Measurements from ENCODE around the gene EDARADD.

The EDARADD gene

DNA sequence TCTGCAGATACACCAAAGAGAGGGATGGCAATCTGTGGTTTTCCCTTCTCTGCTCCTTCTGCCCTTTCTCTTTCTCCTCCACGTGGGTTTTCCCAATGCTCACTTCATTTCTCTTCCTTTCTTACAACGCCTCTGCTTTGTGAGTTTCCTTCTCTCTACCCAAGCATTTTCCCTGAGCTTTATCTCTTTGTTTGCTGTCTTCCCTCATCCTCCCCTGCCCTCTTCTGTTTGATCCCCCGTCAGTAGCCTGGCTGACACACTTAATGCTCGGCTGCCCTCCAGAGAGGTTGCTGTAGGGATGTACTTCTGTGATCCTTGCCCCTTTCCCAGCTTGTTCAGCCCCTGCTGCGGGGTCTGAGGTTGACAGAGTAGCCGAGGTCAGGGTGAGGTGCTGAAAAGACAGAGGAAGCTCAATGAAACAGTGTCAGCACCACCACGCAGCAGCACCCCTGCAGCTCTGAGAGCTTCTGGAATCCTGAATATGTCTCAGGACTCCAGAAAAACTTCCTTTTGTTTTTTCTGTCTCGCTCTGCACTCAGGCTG lies 6.0 kb downstream of the EDARADD start:
- DNase-seq (ENCODE audit: low read depth): no peak
- no peak overlapping the region for H3K4me3 ChIP-seq (ENCODE audit: low read length)
- TF ChIP-seq, protein P1, sequence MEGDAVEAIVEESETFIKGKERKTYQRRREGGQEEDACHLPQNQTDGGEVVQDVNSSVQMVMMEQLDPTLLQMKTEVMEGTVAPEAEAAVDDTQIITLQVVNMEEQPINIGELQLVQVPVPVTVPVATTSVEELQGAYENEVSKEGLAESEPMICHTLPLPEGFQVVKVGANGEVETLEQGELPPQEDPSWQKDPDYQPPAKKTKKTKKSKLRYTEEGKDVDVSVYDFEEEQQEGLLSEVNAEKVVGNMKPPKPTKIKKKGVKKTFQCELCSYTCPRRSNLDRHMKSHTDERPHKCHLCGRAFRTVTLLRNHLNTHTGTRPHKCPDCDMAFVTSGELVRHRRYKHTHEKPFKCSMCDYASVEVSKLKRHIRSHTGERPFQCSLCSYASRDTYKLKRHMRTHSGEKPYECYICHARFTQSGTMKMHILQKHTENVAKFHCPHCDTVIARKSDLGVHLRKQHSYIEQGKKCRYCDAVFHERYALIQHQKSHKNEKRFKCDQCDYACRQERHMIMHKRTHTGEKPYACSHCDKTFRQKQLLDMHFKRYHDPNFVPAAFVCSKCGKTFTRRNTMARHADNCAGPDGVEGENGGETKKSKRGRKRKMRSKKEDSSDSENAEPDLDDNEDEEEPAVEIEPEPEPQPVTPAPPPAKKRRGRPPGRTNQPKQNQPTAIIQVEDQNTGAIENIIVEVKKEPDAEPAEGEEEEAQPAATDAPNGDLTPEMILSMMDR (conservative IDR thresholded peaks at IDR 0.05; ENCODE audit: low read depth, low read length): no peak

DNA sequence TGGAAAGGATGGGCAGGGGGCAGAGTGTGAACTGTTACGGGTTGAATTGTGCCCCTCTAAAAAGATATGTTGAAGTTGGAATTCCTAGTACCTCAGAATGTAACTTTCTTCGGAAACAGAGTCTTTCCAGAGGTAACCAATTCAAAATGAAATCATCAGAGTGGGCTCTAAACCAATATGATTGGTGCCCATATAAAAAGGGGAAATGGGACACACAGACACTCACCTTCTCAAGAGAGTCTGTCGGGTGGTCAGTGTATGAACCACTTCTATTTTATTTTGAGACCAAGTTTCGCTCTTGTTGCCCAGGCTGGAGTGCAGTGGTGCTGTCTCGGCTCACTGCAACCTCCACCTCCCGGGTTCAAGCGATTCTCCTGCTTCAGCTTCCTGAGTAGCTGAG lies 7.6 kb downstream of the EDARADD start:
- DNase-seq (ENCODE audit: low read depth): no peak
- no peak overlapping the region for H3K4me3 ChIP-seq (ENCODE audit: low read length)

DNA sequence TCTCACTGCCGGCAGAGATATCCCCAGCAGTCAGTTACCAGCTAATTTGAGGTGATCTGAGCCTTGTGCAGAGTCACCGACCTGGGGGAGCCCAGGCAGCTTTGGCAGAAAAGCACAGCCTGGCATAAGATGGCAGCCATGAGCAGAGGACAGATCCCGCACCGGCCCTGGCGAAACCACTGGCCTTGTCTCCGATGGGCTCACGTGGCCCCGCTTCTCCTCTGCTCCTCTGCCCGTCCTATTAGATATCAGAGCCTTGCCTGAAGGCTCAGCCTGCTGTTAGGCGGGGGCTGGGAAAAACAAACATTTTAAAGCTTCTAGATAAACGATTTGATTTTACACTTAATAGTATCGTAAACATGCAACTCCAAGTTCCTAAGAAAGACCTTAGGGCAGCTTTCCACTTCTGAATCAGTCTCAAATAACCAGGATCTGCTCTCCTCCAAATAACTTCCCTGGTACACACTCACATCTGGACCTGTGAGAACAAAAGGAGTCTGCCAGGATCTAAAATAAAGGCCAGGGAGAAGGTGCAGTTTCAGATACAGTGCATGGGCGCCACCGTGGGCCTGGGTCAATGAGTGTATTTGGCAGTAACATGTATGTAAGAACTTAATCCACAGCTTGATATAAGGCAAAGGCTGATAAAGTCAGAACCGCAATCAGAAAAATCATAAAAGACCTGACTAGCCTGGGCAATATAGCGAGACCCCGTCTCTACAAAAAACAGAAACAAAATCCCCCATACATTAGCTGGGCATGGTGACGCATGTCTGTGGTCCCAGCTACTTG lies 10.0 kb downstream of the EDARADD start:
- H3K4me3 ChIP-seq (ENCODE audit: low read length): no peak overlapping the region
- TF ChIP-seq, protein P1 (conservative IDR thresholded peaks at IDR 0.05; ENCODE audit: low read depth, low read length): no peak
- DNase-seq (ENCODE audit: low read depth): no peak

More for the DNA sequence above, 7.6 kb downstream of the EDARADD start:
- TF ChIP-seq, protein P1 (conservative IDR thresholded peaks at IDR 0.05; ENCODE audit: low read depth, low read length): no peak

DNA sequence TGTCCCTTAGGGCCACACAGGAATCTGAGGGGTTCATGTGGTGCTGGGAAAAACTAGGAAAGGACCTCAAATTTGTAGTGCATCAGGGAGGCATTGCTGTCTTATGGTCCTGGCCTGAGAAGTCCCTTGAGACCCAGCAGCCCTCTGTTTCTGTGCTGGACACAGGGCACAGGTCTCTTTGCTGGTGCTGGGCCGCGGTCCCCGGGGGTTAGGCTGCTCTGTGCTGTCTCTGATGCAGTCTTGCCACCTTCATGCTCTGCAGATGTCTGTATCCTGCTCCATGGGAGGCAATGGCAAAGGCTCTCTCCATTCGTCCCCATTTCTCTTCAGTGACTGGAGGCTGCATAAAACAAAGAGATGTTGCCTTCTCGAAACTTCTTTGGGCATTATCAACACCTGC lies 13.0 kb downstream of the EDARADD start:
- DNase-seq (ENCODE audit: low read depth): no peak
- no peak overlapping the region for H3K4me3 ChIP-seq (ENCODE audit: low read length)

DNA sequence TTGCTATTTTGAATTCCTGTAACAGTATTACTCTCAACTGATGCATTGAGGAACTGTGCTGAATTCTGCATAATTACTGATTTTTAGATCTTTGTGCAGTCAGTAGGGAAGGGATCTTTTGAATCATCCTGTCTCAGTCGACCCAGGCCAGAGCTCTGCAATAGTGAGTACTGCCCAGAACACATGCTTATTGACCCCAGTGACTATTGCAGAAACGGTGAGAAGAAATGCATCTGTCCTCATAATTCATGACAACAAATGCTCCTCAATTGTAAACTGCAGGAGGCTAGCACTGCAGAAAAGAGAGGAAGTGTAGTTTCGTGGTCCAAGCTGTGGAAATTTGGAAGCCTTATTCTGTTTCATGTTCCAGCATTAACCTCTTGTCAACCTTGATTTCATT lies 19.6 kb downstream of the EDARADD start:
- DNase-seq (ENCODE audit: low read depth): no peak
- TF ChIP-seq, protein P1 (conservative IDR thresholded peaks at IDR 0.05; ENCODE audit: low read depth, low read length): no peak
- no peak overlapping the region for H3K4me3 ChIP-seq (ENCODE audit: low read length)

More for the DNA sequence above, 13.0 kb downstream of the EDARADD start:
- TF ChIP-seq, protein P1 (conservative IDR thresholded peaks at IDR 0.05; ENCODE audit: low read depth, low read length): no peak

DNA sequence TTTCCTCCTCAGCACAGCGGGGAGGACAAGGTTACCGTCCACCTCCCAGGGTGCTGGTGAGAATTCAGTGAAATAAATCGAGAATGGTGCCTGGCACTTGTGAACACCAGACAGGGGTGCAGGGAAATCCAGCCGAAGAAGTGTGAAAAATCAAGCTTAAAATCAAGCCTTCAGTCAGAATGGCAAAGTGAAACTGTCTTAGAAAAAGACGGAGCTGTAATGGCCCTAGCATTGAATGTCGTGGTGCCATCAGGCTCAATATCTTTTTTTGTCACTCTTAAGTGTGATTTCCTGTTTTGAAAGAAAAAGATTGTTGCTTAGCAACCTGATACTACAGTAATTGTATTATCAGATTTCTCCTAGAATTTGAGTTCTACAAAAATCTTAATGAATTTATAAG lies 22.1 kb downstream of the EDARADD start:
- H3K4me3 ChIP-seq (ENCODE audit: low read length): no peak overlapping the region
- TF ChIP-seq, protein P1 (conservative IDR thresholded peaks at IDR 0.05; ENCODE audit: low read depth, low read length): no peak
- no peak for DNase-seq (ENCODE audit: low read depth)

DNA sequence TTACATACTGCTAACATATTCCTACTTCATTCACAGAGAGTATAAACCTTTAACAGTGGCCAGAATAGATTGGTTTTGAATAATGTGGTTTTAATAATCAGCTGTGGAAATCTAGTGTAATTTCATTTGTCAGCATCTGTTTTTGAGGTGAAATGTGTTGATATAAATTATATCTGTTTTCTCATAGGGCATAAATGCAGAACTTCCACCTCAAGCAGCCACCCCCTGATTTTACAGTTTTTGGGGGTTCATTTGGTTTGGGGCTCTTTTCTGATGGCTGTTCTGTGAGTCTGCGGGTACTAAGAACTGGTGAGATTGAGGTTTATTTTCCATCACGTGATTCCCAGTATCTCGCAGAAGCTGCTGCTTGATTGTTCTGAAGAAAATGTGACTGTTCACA lies 23.2 kb downstream of the EDARADD start:
- no peak overlapping the region for H3K4me3 ChIP-seq (ENCODE audit: low read length)
- TF ChIP-seq, protein P1 (conservative IDR thresholded peaks at IDR 0.05; ENCODE audit: low read depth, low read length): no peak
- no peak for DNase-seq (ENCODE audit: low read depth)
